HepG2 (cell line): ENCODE measurements around the gene PPP2R2C. TPM values are rescaled to one million over a fixed set of nuclear protein-coding genes. Genes with fewer than 3 reads are reported as not detected.

Source experiments
- ATAC-seq: fragments of 200-7000 bp; cut with Tn5 transposase; 3 replicates; pipeline ENCODE4 v1.9.1; 2020; ENCODE audit warnings: mild to moderate bottlenecking, moderate library complexity
- BruUV-seq: library from RNA; stranded (reverse); fragments of 400-500 nt; replicated peaks from 2 replicates; lab custom pipeline; 2021; lab: Mats Ljungman, UMichigan
- CTCF ChIA-PET: fragments of 300-600 bp; formaldehyde crosslinking; extraction: SDS; loops from one replicate; lab custom pipeline; 2021; ENCODE audit warnings: low total read pairs, inconsistent platforms, low intra/inter-chr PET ratio; lab: Yijun Ruan, JAX
- POLR2A ChIA-PET: fragments of 350-600 bp; sonication (Branson Sonifier 250); formaldehyde crosslinking; loops from one replicate; lab custom pipeline; 2020; ENCODE audit warnings: antibody characterized with exemption, inconsistent platforms; lab: Yijun Ruan, JAX
- DNase-seq: peaks from one replicate; pipeline ENCODE4 v3.0.0-alpha.2; 2015; ENCODE audit warnings: low spot score
- FAIRE-seq: peaks from 3 replicates; lab custom pipeline; 2011; peaks lifted over from hg19 to GRCh38; lab: Jason Lieb, UNC
- H2AFZ ChIP-seq: one replicate; pipeline ENCODE4 v1.6.1; 2011; ENCODE audit warnings: low read length, inconsistent platforms
- H3K27ac ChIP-seq: fragments of 300-600 bp; 3 replicates; pipeline ENCODE4 v1.8.0; 2011; ENCODE audit warnings: mixed run types, mild to moderate bottlenecking, mixed read lengths, low read length, inconsistent platforms; ENCODE audit not compliant: insufficient read depth; ENCODE audit errors: extremely low read length
- H3K27me3 ChIP-seq, 2 experiments: fragments of 200-600 bp in 1 of 2; 2 replicates in 1 of 2; 3 replicates in 1 of 2; pipeline versions ENCODE4 v1.6.0 to v1.8.0; 2011; ENCODE audit warnings: low read length in 2 of 2, mild to moderate bottlenecking in 2 of 2, moderate library complexity in 2 of 2, inconsistent platforms in 1 of 2; ENCODE audit not compliant: insufficient read depth in 2 of 2, control insufficient read depth in 1 of 2
- H3K36me3 ChIP-seq, 2 experiments: fragments of 200-600 bp in 1 of 2; replicated peaks in 1 of 2; 2 replicates in 1 of 2; 3 replicates in 1 of 2; pipeline versions ENCODE4 v1.5.1 to v1.8.0; 2011; ENCODE audit warnings: low read length in 2 of 2, inconsistent platforms in 1 of 2; ENCODE audit not compliant: insufficient read depth in 2 of 2, control insufficient read depth in 1 of 2
- H3K4me1 ChIP-seq: 2 replicates; pipeline ENCODE4 v1.5.1; 2012; ENCODE audit warnings: low read length, inconsistent platforms; ENCODE audit not compliant: insufficient read depth
- H3K4me2 ChIP-seq: 2 replicates; pipeline ENCODE4 v1.6.0; 2011; ENCODE audit warnings: low read depth, low read length, inconsistent platforms
- H3K4me3 ChIP-seq, 3 experiments: fragments of 200-600 bp in 1 of 3; sonication (generic), shearing (Covaris generic) in 1 of 3; replicated peaks in 1 of 3; 2 replicates each; pipeline ENCODE4 v1.5.1; 2011 to 2016; ENCODE audit warnings: low read length in 3 of 3, inconsistent platforms in 2 of 3, low read depth in 2 of 3, mild to moderate bottlenecking in 2 of 3, control low read depth in 1 of 3, mixed read lengths in 1 of 3; ENCODE audit not compliant: insufficient read depth in 1 of 3
- H3K79me2 ChIP-seq: one replicate; pipeline ENCODE4 v1.6.1; 2011; ENCODE audit warnings: low read length, inconsistent platforms; ENCODE audit not compliant: insufficient read depth
- H3K9ac ChIP-seq: 2 replicates; pipeline ENCODE4 v1.6.0; 2011; ENCODE audit warnings: mild to moderate bottlenecking, low read depth, low read length, inconsistent platforms; ENCODE audit not compliant: insufficient read depth
- H3K9me3 ChIP-seq: 2 replicates; pipeline ENCODE4 v1.5.1; 2012; ENCODE audit warnings: mild to moderate bottlenecking, low read length
- H4K20me1 ChIP-seq: 2 replicates; pipeline ENCODE4 v1.6.0; 2011; ENCODE audit warnings: inconsistent platforms, mild to moderate bottlenecking, low read length, moderate library complexity; ENCODE audit not compliant: insufficient read depth
- CEBPZ ChIP-seq: IDR thresholded peaks from 2 replicates; pipeline ENCODE4 v1.6.1; 2012; ENCODE audit warnings: low read length, improper control_type of control experiment
- FOSL1 ChIP-seq: sonication (generic); formaldehyde crosslinking; IDR thresholded peaks from 2 replicates; pipeline ENCODE4 v1.9.0; 2021; ENCODE audit warnings: missing genetic modification reagents, borderline replicate concordance
- HDAC6 ChIP-seq: fragments of 200-600 bp; sonication (generic); IDR thresholded peaks from 2 replicates; pipeline ENCODE4 v1.7.0; 2017; ENCODE audit warnings: mild to moderate bottlenecking, antibody characterized with exemption, low read length, low read depth
- MTERF4 ChIP-seq: sonication (generic); formaldehyde crosslinking; IDR thresholded peaks from 2 replicates; pipeline ENCODE4 v1.8.0; 2023; ENCODE audit warnings: mild to moderate bottlenecking, missing genetic modification reagents
- PATZ1 ChIP-seq: sonication (generic); formaldehyde crosslinking; IDR thresholded peaks from 2 replicates; pipeline ENCODE4 v1.4.0; 2020; ENCODE audit warnings: missing genetic modification reagents
- SIX1 ChIP-seq: sonication (generic); formaldehyde crosslinking; IDR thresholded peaks from 2 replicates; pipeline ENCODE4 v1.4.0; 2020; ENCODE audit warnings: missing genetic modification reagents, borderline replicate concordance
- TFDP1 ChIP-seq: IDR thresholded peaks from 2 replicates; pipeline ENCODE4 v1.6.1; 2016; ENCODE audit warnings: missing compliant biosample characterization, missing genetic modification reagents, borderline replicate concordance
- ZBTB8A ChIP-seq: sonication (generic); formaldehyde crosslinking; IDR thresholded peaks from 2 replicates; pipeline ENCODE4 v1.4.0; 2020; ENCODE audit warnings: mild to moderate bottlenecking, low read depth, missing genetic modification reagents, borderline replicate concordance
- ZNF710 ChIP-seq: sonication (generic); formaldehyde crosslinking; IDR thresholded peaks from 2 replicates; pipeline ENCODE4 v1.5.0; 2020; ENCODE audit warnings: mild to moderate bottlenecking, missing genetic modification reagents, borderline replicate concordance
- ZNF747 ChIP-seq: sonication (generic); formaldehyde crosslinking; IDR thresholded peaks from 2 replicates; pipeline ENCODE4 v1.8.1; 2023; ENCODE audit warnings: missing genetic modification reagents, mild to moderate bottlenecking, borderline replicate concordance
- ZNF761 ChIP-seq: sonication (generic); formaldehyde crosslinking; conservative IDR thresholded peaks from 2 replicates; pipeline ENCODE4 v1.4.0; 2020; ENCODE audit warnings: mild to moderate bottlenecking, missing genetic modification reagents
- ZNF776 ChIP-seq: sonication (generic); formaldehyde crosslinking; IDR thresholded peaks from 2 replicates; pipeline ENCODE4 v1.4.0; 2020; ENCODE audit warnings: mild to moderate bottlenecking, missing genetic modification reagents
- WGBS: methylation state at CpG from one replicate; pipeline ENCODE4 v1.1.6; 2017; ENCODE audit warnings: low lambda C conversion rate; 5-methylcytosine and 5-hydroxymethylcytosine counted together
- in situ Hi-C: cut with HindIII; loops from 2 replicates; pipeline ENCODE4 v1.10.0; 2017; ENCODE audit warnings: low pct_unique_long_range_greater_than_20kb; ENCODE audit not compliant: extremely low pct_ligation_motif_present
- intact Hi-C: fragments of 100-400 bp; cut with micrococcal nuclease; formaldehyde crosslinking; loops from one replicate; pipeline ENCODE4 v1.10.0; 2022; ENCODE audit not compliant: unreplicated experiment
- polyA plus RNA-seq, 8 experiments: library from polyadenylated mRNA; depleted of rRNA in 3 of 8; stranded (reverse) in 7 of 8; unstranded in 1 of 8; fragments of >200 nt; fragmentation: Illumina TruSeq in 4 of 8; extraction: Trizol in 4 of 8; gene quantifications; 2 replicates each; pipeline versions ENCODE4 v1.2.1 to v1.2.3, GENCODE V29; 2011 to 2016; ENCODE audit warnings: low read depth in 4 of 8, missing spikeins in 1 of 8, mixed read lengths in 1 of 8; ENCODE audit not compliant: insufficient read depth in 1 of 8
- total RNA-seq, 5 experiments: library from RNA; depleted of rRNA; stranded (reverse); fragments of >200 nt; fragmentation: Illumina TruSeq; extraction: Trizol; gene quantifications; 2 replicates each; pipeline ENCODE4 v1.2.3, GENCODE V29; 2016; ENCODE audit warnings: low read depth in 1 of 5

PPP2R2C gene
- total and polyA plus RNA-seq, 2 of the 13 experiments (the other 11 are each of a cell fraction or from before 2014, with no cell fraction given) = 0.60 to 8.6 TPM

- TF ChIP-seq CEBPZ (no peak), MTERF4 (CRISPR knock-in tag) (no peak), PATZ1 (CRISPR knock-in tag) (no peak)
- TF ChIP-seq, all 625 proteins: peak for 0
Observed at GRCh38 chr4:6423575-6423974, 48.8 kb downstream of the PPP2R2C start (continued).

GRCh38 chr4:6422866-6423265, 49.5 kb downstream of the PPP2R2C start:
- Histone ChIP-seq H3K79me2 (no peaks in the 10 kb centered on the region), H3K9me3 (no peaks in the 10 kb centered on the region), H3K4me1 (no peaks in the 10 kb centered on the region), H3K4me3 (no peak overlapping the region), H2AFZ (no peak overlapping the region), H3K9ac (no peak overlapping the region), H3K27ac (no peak overlapping the region), H4K20me1 (no peaks in the 10 kb centered on the region), H3K4me2 (no peak overlapping the region), H3K27me3 (peaks cover 12 to 55% of the 10 kb centered on the region in 2 experiments; a peak in 4 of 5 replicates), H3K36me3 (no peaks in the 10 kb centered on the region)
- WGBS = 95% methylated on average over 3 of the region's 3 CpGs
- TF ChIP-seq ZNF710 (CRISPR knock-in tag) (no peak), ZNF747 (CRISPR knock-in tag) (no peak), SIX1 (CRISPR knock-in tag) (no peak), TFDP1 (no peak), ZNF776 (CRISPR knock-in tag) (no peak), ZBTB8A (no peak), FOSL1 (CRISPR knock-in tag) (no peak), ZNF761 (no peak), HDAC6 (no peak)
- intact Hi-C loops = no loop called here
- CTCF ChIA-PET = no interaction called here
- in situ Hi-C loops = no loop called here
- ATAC-seq = no peak
- no TSS peak for BruUV-seq
- no peak for DNase-seq
- POLR2A ChIA-PET = no interaction called here
- FAIRE-seq = no peak
